GM19240 (cell line): ENCODE results near the gene UNC93B1.

Source experiments
- DNase-seq: peaks from one replicate; pipeline ENCODE4 v3.0.0; 2011; ENCODE audit warnings: low spot score; ENCODE audit not compliant: insufficient read length

UNC93B1 gene

GRCh38 chr11:68040101-68040956, 36.4 kb upstream of the UNC93B1 start:
- DNase-seq: peak; percentile 87

- DNase-seq: no peak
These were observed 35.7 kb upstream of the UNC93B1 start for GRCh38 chr11:68039526-68040086.

- DNase-seq: peak; percentile 78
These were observed 35.0 kb upstream of the UNC93B1 start, which contains the start of gene TCIRG1 for GRCh38 chr11:68038718-68039525. TCIRG1 (plus strand) TSS chr11:68039025; CDS start chr11:68041272, 2,247 bp downstream.

GRCh38 chr11:68038226-68038717, 34.4 kb upstream of the UNC93B1 start:
- no peak for DNase-seq

- DNase-seq: no peak
These were observed 33.7 kb upstream of the UNC93B1 start for GRCh38 chr11:68037411-68038225.

- DNase-seq: no peak
These were observed 32.9 kb upstream of the UNC93B1 start for GRCh38 chr11:68036717-68037239.

GRCh38 chr11:68036141-68036716, 32.3 kb upstream of the UNC93B1 start:
- no peak for DNase-seq

- no peak for DNase-seq
These were observed 31.5 kb upstream of the UNC93B1 start for GRCh38 chr11:68035266-68035876.

- no peak for DNase-seq
These were observed 29.8 kb upstream of the UNC93B1 start for GRCh38 chr11:68033708-68034045.

GRCh38 chr11:68032997-68033707, 29.3 kb upstream of the UNC93B1 start:
- DNase-seq: no peak

- DNase-seq: no peak
These were observed 28.1 kb upstream of the UNC93B1 start for GRCh38 chr11:68032003-68032402.

- DNase-seq: no peak
These were observed 27.2 kb upstream of the UNC93B1 start for GRCh38 chr11:68031144-68031464.

GRCh38 chr11:68030318-68031143, 26.6 kb upstream of the UNC93B1 start, which contains the start of gene NDUFS8:
NDUFS8 (plus strand) TSS chr11:68030681; CDS start chr11:68032152, 1,471 bp downstream.
- peak; percentile 99 for DNase-seq

- no peak for DNase-seq
These were observed 25.1 kb upstream of the UNC93B1 start for GRCh38 chr11:68028802-68029545.

GRCh38 chr11:68027667-68028066, 23.8 kb upstream of the UNC93B1 start:
- DNase-seq: no peak

GRCh38 chr11:68026391-68027105, 22.7 kb upstream of the UNC93B1 start:
- DNase-seq: no peak

GRCh38 chr11:68025047-68025446, 21.1 kb upstream of the UNC93B1 start:
- DNase-seq: no peak
